ENCODE measurements around the gene SALL4.
"Not testable (repeated sequence)": the region's sequence is repeated elsewhere in the genome, so short reads cannot be mapped to it uniquely, and the experiment has no call there.

SALL4 gene

DNA sequence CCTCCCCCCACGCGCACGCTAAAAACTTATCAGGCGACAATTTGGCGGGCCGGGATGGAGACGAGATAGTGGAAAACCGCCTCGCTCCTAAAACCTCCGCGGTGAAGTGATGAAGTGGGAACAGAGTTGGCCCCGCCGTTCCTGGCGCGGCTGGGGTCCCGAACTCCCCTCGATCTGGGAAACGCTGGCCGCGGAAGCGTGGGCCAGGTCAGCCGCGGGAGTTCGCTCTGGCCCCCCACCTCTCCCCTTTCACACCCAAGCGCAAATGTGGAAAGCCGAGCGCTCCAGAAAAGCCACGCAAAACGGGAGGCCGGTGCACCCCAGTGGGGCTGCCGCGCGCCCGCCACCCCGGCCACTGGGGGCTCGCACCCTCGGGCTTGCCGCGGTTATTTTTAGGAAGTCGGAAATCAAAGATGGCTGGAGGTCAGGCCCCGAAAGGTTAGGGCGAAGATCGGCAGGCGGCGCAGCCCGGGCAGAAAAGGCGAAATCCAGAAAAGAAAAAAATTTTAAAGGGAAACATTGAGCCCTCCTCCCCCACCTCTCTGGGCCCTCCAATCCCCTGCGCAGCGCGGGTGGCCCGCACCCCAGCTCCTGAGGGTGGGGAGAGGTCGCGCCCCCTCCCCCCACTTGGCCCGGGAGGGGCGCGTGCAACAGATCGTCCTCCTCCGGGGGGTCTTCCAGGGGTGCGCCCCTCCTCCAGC lies 1.0 kb downstream of the SALL4 start:
- DNase-seq: no peak

DNA sequence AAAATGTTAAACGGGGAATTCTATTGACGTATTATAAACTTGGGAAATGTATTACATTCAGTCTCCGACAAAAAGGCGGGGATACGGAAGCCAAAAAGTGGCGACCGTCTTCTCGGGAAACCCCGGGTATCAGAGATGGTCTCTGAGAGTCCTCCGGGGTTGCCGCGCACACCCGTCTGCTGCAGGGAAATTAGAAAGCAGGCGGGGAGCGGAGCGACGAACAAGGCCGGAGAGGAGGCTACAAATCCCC lies 1.5 kb downstream of the SALL4 start:
- no peak for DNase-seq

GRCh38 chr20:51800060-51800871 lies 2.1 kb downstream of the SALL4 start:
- DNase-seq: peak; percentile 49

DNA sequence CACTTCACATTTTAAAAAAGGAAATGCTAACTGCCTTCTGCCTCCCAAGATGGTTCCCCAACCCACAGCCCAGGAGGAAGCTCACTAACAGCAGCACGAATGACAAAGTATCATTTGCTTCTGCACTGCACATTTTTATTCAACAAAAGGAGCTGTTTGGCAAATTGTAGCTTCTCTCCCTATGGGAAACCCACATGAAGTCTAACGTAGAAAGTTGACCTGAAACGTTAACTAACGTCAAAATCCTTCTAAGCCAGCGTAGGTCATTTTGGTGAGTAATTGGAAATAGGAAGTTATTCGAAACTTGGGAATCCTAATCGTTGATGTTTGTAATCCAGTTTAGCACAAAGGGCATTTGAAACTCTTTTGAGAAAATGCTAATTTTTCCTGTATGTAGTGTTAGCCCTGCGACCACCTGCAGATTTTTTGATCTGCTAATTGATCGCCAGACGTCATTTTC lies 2.9 kb downstream of the SALL4 start:
- DNase-seq: no peak

GRCh38 chr20:51797357-51798025 lies 4.8 kb downstream of the SALL4 start:
- DNase-seq: no peak

DNA sequence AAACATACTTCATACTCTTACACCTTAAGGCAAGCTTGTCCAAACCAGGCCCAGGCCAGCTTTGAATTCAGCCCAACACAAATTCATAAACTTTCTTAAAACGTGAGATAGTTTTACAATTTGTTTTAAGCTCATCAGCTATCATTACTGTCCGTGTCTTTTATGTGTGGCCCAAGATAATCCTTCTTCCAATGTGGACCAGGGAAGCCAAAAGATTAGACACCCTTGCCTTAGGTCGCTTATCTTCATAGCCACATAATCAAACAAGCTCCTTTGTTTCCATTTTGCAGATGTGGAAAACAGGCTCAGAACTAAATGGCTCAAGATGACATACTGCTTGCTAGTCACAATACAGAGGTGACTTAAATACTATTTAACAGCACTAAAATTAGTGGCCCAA lies 6.0 kb downstream of the SALL4 start:
- DNase-seq: no peak

DNA sequence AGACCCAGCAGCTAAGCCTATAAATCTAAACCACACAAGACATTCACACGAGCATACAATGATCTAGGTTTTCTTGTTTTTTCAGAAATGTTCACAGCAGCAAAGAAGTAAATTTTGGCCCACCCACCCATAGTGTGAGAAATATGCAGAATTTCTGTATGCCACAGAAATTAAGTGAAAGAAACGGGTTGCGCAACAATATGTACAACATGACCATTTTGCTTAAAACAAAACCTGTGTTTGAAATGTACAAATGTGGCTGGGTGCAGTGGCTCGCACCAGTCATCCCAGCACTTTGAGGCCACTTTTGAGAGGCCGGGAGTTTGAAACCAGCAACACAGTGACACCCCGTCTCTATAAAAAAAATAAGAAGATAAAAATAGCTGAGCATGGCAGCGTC lies 9.4 kb downstream of the SALL4 start:
- DNase-seq: no peak

GRCh38 chr20:51791626-51792025 lies 10.7 kb downstream of the SALL4 start:
- DNase-seq: no peak

DNA sequence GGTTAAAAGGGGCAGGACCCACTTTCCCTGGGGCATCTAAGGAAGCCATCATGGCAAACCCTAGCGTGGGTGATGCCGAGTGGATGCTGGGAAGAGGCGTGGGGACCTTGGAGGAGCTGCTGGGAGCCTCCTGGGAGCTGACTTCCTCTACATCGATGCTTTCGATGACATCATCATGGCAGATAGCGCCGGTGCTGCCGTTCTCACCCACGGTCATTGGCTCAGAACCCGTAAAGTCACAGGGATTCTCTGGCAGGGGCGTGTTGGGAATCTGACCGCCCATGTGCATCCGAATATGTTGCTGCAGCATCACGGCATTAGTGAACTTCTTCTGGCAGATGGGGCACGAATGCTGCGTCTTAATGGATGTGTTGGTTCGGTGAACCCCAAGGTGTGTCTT lies 12.1 kb downstream of the SALL4 start:
- DNase-seq: no peak

DNA sequence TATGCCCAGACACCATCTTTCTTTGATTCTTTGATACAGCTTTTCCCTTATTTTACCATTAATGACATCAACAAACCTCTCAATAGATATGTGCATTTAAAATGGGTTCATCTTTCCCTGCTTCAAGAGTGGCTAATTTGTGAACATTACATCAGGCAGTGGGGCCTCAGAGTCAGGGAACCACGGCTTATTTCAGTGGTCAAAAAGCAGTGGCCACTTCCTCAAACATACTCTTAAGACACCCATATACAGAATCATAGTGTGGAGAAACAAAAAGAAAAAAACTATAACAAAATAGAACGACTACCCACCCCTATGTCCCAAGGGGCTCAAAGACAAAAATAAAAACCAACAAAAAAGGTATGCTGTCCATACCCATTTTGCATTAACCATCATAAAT lies 12.9 kb downstream of the SALL4 start:
- no peak for DNase-seq

DNA sequence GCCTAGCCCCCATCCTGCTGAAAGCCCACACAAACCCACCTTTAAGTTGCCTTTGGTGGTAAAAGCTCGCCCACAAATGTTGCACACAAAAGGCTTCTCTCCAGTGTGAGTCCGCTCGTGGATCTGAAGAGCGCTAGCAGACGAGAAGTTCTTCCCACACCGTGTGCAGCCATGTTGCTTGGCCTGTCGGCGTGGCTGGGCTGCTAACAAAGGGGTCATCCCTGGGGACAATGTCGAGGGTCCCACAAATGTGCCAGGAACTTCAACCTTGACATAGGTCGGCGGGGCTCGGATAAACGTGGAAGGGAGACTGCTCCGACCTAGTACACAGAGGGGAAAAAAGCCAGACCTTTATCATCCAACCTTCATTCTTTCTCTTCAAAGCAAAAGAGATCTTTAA lies 13.5 kb downstream of the SALL4 start:
- no peak for DNase-seq

DNA sequence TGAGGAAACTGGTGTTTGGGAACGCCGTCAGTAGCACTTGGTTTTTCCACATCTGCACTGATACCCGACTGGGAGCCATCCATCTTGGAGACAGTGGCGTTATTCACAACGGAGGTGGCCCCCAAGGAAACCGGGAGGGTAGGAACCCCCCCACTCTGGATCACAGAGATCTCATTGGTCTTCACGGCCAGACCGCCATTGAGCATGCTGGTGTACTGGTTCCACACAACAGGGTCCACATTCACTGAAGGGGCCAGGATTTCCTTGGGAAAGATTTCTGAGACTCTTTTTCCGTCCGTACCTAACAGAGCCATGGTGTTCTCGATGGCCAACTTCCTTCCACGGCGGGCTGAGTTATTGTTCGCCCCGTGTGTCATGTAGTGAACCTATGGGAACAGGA lies 18.0 kb downstream of the SALL4 start:
- DNase-seq: no peak

DNA sequence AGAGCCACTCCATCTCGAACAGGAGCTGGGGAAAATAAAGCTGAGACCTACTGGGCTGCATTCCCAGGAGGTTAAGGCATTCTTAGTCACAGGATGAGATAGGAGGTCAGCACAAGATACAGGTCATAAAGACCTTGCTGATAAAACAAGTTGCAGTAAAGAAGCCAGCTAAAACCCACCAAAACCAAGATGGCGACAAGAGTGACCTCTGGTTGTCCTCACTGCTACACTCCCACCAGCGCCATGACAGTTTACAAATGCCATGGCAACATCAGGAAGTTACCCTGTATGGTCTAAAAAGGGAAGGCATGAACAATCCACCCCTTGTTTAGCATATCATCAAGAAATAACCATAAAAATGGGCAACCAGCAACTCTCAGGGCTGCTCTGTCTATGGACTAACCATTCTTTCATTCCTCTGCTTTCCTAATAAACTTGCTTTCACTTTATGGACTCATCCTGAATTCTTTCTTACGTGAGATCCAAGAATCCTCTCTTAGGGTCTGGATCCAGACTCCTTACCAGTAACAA lies 24.0 kb downstream of the SALL4 start:
- DNase-seq: not testable (repeated sequence)

- DNase-seq: no peak
These were observed 27.1 kb downstream of the SALL4 start for GRCh38 chr20:51775241-51775640.

DNA sequence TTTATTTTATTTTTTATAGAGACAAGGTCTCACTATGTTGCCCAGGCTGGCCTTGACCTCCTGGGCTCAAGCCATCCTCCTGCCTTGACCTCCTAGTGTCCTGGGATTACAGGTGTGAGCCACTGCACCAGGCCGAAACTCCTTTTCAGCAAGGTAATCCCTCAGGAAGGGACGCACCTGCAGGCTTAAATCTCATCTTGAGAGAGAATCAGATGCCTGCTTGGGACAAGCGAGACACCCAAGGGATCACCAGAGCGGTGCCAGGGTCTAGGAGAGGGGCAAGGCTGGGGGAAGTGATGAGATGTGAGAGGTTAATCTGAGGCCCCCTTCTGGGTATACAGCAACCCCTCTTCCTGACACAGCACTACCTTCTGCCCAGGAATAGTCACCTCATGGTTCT lies 30.1 kb downstream of the SALL4 start:
- DNase-seq: no peak

DNA sequence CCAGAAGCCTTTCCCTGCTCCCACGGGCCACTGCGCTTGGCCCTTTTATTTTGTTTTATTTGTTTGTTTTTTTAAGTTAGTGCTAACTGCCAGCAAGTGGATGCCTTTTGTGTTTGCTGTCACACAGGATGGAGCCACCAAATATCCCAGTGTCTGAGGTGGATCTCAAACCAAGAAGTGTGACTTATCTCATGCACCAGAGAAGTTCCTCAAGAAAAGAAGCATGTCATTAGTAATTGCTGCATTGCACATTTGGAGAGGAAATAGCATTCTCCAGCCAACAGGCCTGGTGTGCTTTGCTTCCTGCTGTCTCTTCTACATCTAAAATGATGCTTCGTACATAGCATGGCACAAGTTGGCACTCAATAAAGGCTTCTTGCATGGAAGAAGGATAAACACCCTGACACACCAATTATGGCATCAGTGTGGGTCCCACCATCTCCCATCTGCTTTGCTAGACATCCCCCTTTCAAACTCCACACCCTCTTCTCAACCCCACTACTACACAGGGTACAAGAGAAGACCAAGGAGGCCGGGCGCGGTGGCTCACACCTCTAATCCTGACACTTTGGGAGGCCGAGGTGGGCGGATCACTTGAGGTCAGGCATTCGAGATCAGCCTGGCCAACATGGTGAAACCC lies 32.2 kb downstream of the SALL4 start:
- DNase-seq: no peak

- peak; percentile 3 for DNase-seq
These were observed 33.4 kb downstream of the SALL4 start for GRCh38 chr20:51768759-51769517.

GRCh38 chr20:51767867-51768758 lies 34.2 kb downstream of the SALL4 start, which contains the start of gene ATP9A:
TSS of gene ATP9A (minus strand) at chr20:51768390. CDS start at chr20:51768369, 21 bp downstream.
- DNase-seq: no peak

DNA sequence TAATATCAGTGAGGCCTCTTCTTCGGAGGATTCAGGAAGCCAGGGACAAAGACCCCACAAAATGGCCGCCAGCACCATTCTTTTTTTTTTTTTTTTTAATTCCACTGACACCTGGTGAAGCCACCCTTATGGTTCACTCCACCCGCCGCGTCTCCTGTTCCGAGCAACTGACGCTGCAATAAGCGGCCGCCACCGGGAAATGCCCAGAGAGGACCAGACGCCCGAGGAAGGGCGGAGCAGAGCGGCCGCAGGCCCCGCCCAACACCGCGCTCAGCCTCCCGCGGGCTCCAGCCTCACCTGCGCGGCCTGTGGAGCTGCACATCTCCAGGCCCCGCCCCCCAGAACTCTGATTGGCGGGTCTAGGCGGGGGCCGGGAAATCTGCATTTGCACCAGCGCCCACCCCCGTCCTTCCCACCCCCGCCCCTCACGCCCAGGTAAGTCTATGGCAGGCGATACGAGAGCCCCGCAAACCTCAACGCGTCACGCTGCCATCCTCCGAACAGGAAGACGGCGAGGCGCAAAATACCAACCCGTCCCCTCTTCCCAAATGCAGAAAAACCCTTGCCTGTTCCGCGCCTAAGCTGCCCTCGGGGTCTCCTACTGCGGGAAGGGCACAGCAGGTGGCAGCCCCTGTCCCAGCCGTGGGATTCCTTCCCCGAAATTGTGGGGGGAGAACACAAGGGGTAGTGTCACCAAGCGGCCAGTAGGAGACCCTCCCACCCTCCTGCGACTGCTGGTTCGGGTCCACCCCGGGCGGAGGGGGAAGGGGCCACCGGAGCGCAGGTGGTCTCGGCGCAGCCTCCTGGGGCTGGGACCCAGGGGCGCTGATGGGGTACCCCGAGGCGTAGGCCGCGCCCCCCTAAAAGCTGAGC lies 35.1 kb downstream of the SALL4 start:
- DNase-seq: peak; percentile 30

- DNase-seq: not testable (repeated sequence)
These were observed 36.9 kb downstream of the SALL4 start for GRCh38 chr20:51765381-51765780.

Data from stimulated activated CD4-positive, alpha-beta T cell treated with anti-CD3 and anti-CD28 coated beads, Interleukin-4, amount 100 ng/mL, for 24 hours (primary cell).